PC-9 (cell line): Measurements from ENCODE around the gene MYCN. TPM values are rescaled to one million over a fixed set of nuclear protein-coding genes. Genes with fewer than 3 reads are reported as not detected.

Experiments
- BruUV-seq: library from RNA; stranded (reverse); fragments of 400-500 nt; replicated peaks from 2 replicates; lab custom pipeline; 2021; lab: Mats Ljungman, UMichigan
- CTCF ChIA-PET: fragments of 300-600 bp; sonication (Branson Sonifier 250); formaldehyde crosslinking; loops from one replicate; lab custom pipeline; 2022; ENCODE audit warnings: antibody characterized with exemption; lab: Charles Lee
- POLR2A ChIA-PET: fragments of 300-600 bp; sonication (Branson Sonifier 250); formaldehyde crosslinking; loops from one replicate; lab custom pipeline; 2022; ENCODE audit warnings: antibody characterized with exemption; ENCODE audit not compliant: unreplicated experiment; lab: Charles Lee
- DNase-seq, 2 experiments: peaks; one replicate each; pipeline versions ENCODE4 v3.0.0 to v3.0.0-alpha.2; 2015 to 2022; ENCODE audit warnings: mixed read lengths in 1 of 2
- H2AFZ ChIP-seq: fragments of 200-600 bp; sonication (generic); 2 replicates; pipeline ENCODE4 v1.8.1; 2017; ENCODE audit warnings: antibody characterized with exemption
- H3F3A ChIP-seq: fragments of 200-600 bp; sonication (generic); 2 replicates; pipeline ENCODE4 v1.8.1; 2017; ENCODE audit warnings: antibody characterized with exemption, mild to moderate bottlenecking, low read depth; ENCODE audit not compliant: insufficient read depth
- H3K27ac ChIP-seq: fragments of 200-600 bp; sonication (generic); 2 replicates; pipeline ENCODE4 v1.6.1; 2016; ENCODE audit warnings: mixed run types
- H3K27me3 ChIP-seq: fragments of 200-600 bp; sonication (generic); 2 replicates; pipeline ENCODE4 v1.6.1; 2016; ENCODE audit warnings: low read depth, mixed run types; ENCODE audit not compliant: insufficient read depth
- H3K36me3 ChIP-seq: fragments of 200-600 bp; sonication (generic); 2 replicates; pipeline ENCODE4 v1.6.1; 2016; ENCODE audit warnings: low read depth, mixed run types
- H3K4me1 ChIP-seq: fragments of 200-600 bp; sonication (generic); replicated peaks from 2 replicates; pipeline ENCODE4 v1.6.1; 2016; ENCODE audit warnings: mixed run types; ENCODE audit not compliant: insufficient read depth
- H3K4me2 ChIP-seq: fragments of 200-600 bp; sonication (generic); 2 replicates; pipeline ENCODE4 v1.6.1; 2017; ENCODE audit warnings: mixed run types
- H3K4me3 ChIP-seq: fragments of 200-600 bp; sonication (generic); 2 replicates; pipeline ENCODE4 v1.6.1; 2016; ENCODE audit warnings: mixed run types
- H3K79me2 ChIP-seq: fragments of 200-600 bp; sonication (generic); 2 replicates; pipeline ENCODE4 v1.6.1; 2017; ENCODE audit warnings: low read depth, mixed run types
- H3K9me2 ChIP-seq: fragments of 200-600 bp; sonication (generic); 2 replicates; pipeline ENCODE4 v1.8.1; 2017; ENCODE audit warnings: mild to moderate bottlenecking; ENCODE audit not compliant: insufficient read depth
- H3K9me3 ChIP-seq: fragments of 200-600 bp; sonication (generic); 2 replicates; pipeline ENCODE4 v1.8.1; 2016; ENCODE audit warnings: low read depth; ENCODE audit not compliant: insufficient read depth
- H4K20me1 ChIP-seq: fragments of 200-600 bp; sonication (generic); 2 replicates; pipeline ENCODE4 v1.8.1; 2017; ENCODE audit not compliant: insufficient read depth
- CTCF ChIP-seq: fragments of 200-600 bp; sonication (generic); conservative IDR thresholded peaks from 2 replicates; pipeline ENCODE4 v1.6.1; 2017; ENCODE audit warnings: mixed run types, antibody characterized with exemption, mild to moderate bottlenecking, moderate library complexity
- EZH2 ChIP-seq: fragments of 200-600 bp; sonication (generic); IDR thresholded peaks from 2 replicates; pipeline ENCODE4 v1.8.0; 2017; ENCODE audit warnings: antibody characterized with exemption, low read depth
- intact Hi-C: fragments of 100-400 bp; cut with micrococcal nuclease; formaldehyde crosslinking; loops from one replicate; pipeline ENCODE4 v1.10.0; 2022; ENCODE audit not compliant: unreplicated experiment
- total RNA-seq: library from RNA; stranded (reverse); gene quantifications from 2 replicates; pipeline ENCODE4 v1.2.3, GENCODE V29; 2021

Gene MYCN
- total RNA-seq, 1 experiment from 2014 or later: not detected

- H3K79me2 ChIP-seq: no peaks in the 10 kb centered on the region
- ChIA-PET CTCF (no interaction called here), POLR2A (no interaction called here)
- TF ChIP-seq CTCF (no peak), EZH2 (no peak)
- H3K4me3 ChIP-seq: no peak overlapping the region
- no TSS peak for BruUV-seq
- H3K27me3 ChIP-seq: peaks cover 68% of the 10 kb centered on the region
- intact Hi-C loops: loop anchor here (10.0 kb wide), 1 partner anchor 548 kb away; no protein-coding TSS in a partner anchor
- no peaks in the 10 kb centered on the region for H3K9me2 ChIP-seq
- no peak overlapping the region for H3K4me2 ChIP-seq
- H2AFZ ChIP-seq: no peak overlapping the region
- no peak overlapping the region for H3K27ac ChIP-seq
- DNase-seq: no peak
- no peaks in the 10 kb centered on the region for H3F3A ChIP-seq
- H4K20me1 ChIP-seq: no peaks in the 10 kb centered on the region
- no peaks in the 10 kb centered on the region for H3K9me3 ChIP-seq
- H3K4me1 ChIP-seq: no peaks in the 10 kb centered on the region
- H3K36me3 ChIP-seq: no peaks in the 10 kb centered on the region
Observed at GRCh38 chr2:15937105-15937881, 3.1 kb upstream of the MYCN start.

GRCh38 chr2:15937882-15938802 is 2.2 kb upstream of the MYCN start:
- Histone ChIP-seq H3K36me3 (no peaks in the 10 kb centered on the region), H3K79me2 (no peaks in the 10 kb centered on the region), H3K9me2 (no peaks in the 10 kb centered on the region), H3K9me3 (no peaks in the 10 kb centered on the region), H3K27ac (no peak overlapping the region), H2AFZ (no peak overlapping the region), H4K20me1 (no peaks in the 10 kb centered on the region), H3F3A (no peaks in the 10 kb centered on the region), H3K4me3 (no peak overlapping the region), H3K4me2 (no peak overlapping the region), H3K4me1 (no peaks in the 10 kb centered on the region), H3K27me3 (peaks cover 61% of the 10 kb centered on the region)
- DNase-seq: no peak
- no TSS peak for BruUV-seq
- CTCF ChIA-PET: no interaction called here
- no peak for TF ChIP-seq EZH2
- intact Hi-C loops: loop anchor here (10.0 kb wide), 1 partner anchor 547 kb away; no protein-coding TSS in a partner anchor
- POLR2A ChIA-PET: interaction anchor here (0.7 kb wide), 1 partner anchor 797 kb away, joined by 4 read pairs; no protein-coding TSS in a partner anchor

- H3K27ac ChIP-seq: no peak overlapping the region
- H2AFZ ChIP-seq: no peak overlapping the region
- intact Hi-C loops: loop anchor here (10.0 kb wide), 1 partner anchor 546 kb away; no protein-coding TSS in a partner anchor
- H3K36me3 ChIP-seq: no peaks in the 10 kb centered on the region
- H3K9me2 ChIP-seq: no peaks in the 10 kb centered on the region
- POLR2A ChIA-PET: interaction anchor here (0.7 kb wide), 1 partner anchor 796 kb away, joined by 4 read pairs; no protein-coding TSS in a partner anchor
- no peak overlapping the region for H3K4me2 ChIP-seq
- no peaks in the 10 kb centered on the region for H3K9me3 ChIP-seq
- TF ChIP-seq EZH2: no peak
- no peak for TF ChIP-seq CTCF
- H3K4me3 ChIP-seq: no peak overlapping the region
- no peak for DNase-seq
- CTCF ChIA-PET: no interaction called here
- H3K79me2 ChIP-seq: no peaks in the 10 kb centered on the region
- H3K4me1 ChIP-seq: no peaks in the 10 kb centered on the region
- BruUV-seq: no TSS peak
- no peaks in the 10 kb centered on the region for H4K20me1 ChIP-seq
- H3F3A ChIP-seq: no peaks in the 10 kb centered on the region
- H3K27me3 ChIP-seq: peaks cover 62% of the 10 kb centered on the region
Observed at GRCh38 chr2:15938803-15939555, 1.4 kb upstream of the MYCN start.
